ENCODE measurements around the gene PLEKHA4. TPM values are rescaled to one million over a fixed set of nuclear protein-coding genes. Genes with fewer than 3 reads are reported as not detected.

The PLEKHA4 gene
- total and polyA plus RNA-seq, 10 of the 15 experiments (the other 5 are each of a cell fraction or from before 2014, with no cell fraction given), result 0.13 to 10.0 (median 6.4) TPM; not detected in 1

GRCh38 chr19:48868114-48868886 lies at the start of gene PLEKHA4 (continued):
- TF ChIP-seq, protein P1, sequence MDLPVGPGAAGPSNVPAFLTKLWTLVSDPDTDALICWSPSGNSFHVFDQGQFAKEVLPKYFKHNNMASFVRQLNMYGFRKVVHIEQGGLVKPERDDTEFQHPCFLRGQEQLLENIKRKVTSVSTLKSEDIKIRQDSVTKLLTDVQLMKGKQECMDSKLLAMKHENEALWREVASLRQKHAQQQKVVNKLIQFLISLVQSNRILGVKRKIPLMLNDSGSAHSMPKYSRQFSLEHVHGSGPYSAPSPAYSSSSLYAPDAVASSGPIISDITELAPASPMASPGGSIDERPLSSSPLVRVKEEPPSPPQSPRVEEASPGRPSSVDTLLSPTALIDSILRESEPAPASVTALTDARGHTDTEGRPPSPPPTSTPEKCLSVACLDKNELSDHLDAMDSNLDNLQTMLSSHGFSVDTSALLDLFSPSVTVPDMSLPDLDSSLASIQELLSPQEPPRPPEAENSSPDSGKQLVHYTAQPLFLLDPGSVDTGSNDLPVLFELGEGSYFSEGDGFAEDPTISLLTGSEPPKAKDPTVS (IDR thresholded peaks at IDR 0.05; ENCODE audit: low read depth, low read length), result no peak
- TF ChIP-seq NBN (IDR thresholded peaks at IDR 0.05) (peak; percentile 47; the same call in 1 of the 2 replicates), EGR1 (IDR thresholded peaks at IDR 0.05; ENCODE audit: borderline replicate concordance in 1 of 2, low read depth in 2 of 2, low read length in 2 of 2) (peak in 1 of 2 experiments; percentile 43; a peak in 1 of 3 replicates), NRF1 (conservative IDR thresholded peaks at IDR 0.05; ENCODE audit: low read depth, low read length) (no peak), POU2F2 (IDR thresholded peaks at IDR 0.05; ENCODE audit: borderline replicate concordance, low read depth, low read length) (no peak), ETV6 (conservative IDR thresholded peaks at IDR 0.05 in 1 of 2, IDR thresholded peaks at IDR 0.05 in 1 of 2; ENCODE audit: borderline replicate concordance in 1 of 2, low read depth in 1 of 2) (peak in 1 of 2 experiments; percentile 1; a peak in 1 of 4 replicates)
- TF ChIP-seq, protein P2, sequence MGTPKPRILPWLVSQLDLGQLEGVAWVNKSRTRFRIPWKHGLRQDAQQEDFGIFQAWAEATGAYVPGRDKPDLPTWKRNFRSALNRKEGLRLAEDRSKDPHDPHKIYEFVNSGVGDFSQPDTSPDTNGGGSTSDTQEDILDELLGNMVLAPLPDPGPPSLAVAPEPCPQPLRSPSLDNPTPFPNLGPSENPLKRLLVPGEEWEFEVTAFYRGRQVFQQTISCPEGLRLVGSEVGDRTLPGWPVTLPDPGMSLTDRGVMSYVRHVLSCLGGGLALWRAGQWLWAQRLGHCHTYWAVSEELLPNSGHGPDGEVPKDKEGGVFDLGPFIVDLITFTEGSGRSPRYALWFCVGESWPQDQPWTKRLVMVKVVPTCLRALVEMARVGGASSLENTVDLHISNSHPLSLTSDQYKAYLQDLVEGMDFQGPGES (IDR thresholded peaks at IDR 0.05), result no peak
- TF ChIP-seq, protein P3, sequence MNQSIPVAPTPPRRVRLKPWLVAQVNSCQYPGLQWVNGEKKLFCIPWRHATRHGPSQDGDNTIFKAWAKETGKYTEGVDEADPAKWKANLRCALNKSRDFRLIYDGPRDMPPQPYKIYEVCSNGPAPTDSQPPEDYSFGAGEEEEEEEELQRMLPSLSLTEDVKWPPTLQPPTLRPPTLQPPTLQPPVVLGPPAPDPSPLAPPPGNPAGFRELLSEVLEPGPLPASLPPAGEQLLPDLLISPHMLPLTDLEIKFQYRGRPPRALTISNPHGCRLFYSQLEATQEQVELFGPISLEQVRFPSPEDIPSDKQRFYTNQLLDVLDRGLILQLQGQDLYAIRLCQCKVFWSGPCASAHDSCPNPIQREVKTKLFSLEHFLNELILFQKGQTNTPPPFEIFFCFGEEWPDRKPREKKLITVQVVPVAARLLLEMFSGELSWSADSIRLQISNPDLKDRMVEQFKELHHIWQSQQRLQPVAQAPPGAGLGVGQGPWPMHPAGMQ (IDR thresholded peaks at IDR 0.05; ENCODE audit: borderline replicate concordance), result peak; percentile 21; the same call in 1 of the 2 replicates
